H9 (cell line): ENCODE results near the gene GPHN. TPM values are rescaled to one million over a fixed set of nuclear protein-coding genes. Genes with fewer than 3 reads are reported as not detected.

ENCODE experiments used
- DNase-seq: peaks from one replicate; pipeline ENCODE4 v3.0.0-alpha.2; 2017
- H2AFZ ChIP-seq: one replicate; pipeline ENCODE4 v1.6.1; 2013; ENCODE audit warnings: mild to moderate bottlenecking, low read length, control low read depth, moderate library complexity
- H2AK5ac ChIP-seq: 2 replicates; pipeline ENCODE4 v1.6.1; 2013; ENCODE audit warnings: low read length, control low read depth, mixed read lengths; ENCODE audit not compliant: insufficient read length
- H2BK120ac ChIP-seq: one replicate; pipeline ENCODE4 v1.6.1; 2013; ENCODE audit warnings: low read depth, mild to moderate bottlenecking, low read length, control low read depth, inconsistent platforms; ENCODE audit not compliant: poor library complexity, severe bottlenecking
- H2BK12ac ChIP-seq: 2 replicates; pipeline ENCODE4 v1.6.1; 2013; ENCODE audit warnings: low read length, control low read depth, mixed read lengths, low read depth; ENCODE audit not compliant: insufficient read length
- H2BK15ac ChIP-seq: 2 replicates; pipeline ENCODE4 v1.6.1; 2013; ENCODE audit warnings: low read depth, low read length, control low read depth
- H2BK20ac ChIP-seq: one replicate; pipeline ENCODE4 v1.6.1; 2013; ENCODE audit warnings: low read depth, mild to moderate bottlenecking, low read length, control low read depth, inconsistent platforms; ENCODE audit not compliant: poor library complexity, severe bottlenecking
- H2BK5ac ChIP-seq: 2 replicates; pipeline ENCODE4 v1.6.1; 2013; ENCODE audit warnings: low read length, control low read depth, mixed read lengths; ENCODE audit not compliant: insufficient read length
- H3K14ac ChIP-seq: 2 replicates; pipeline ENCODE4 v1.6.1; 2013; ENCODE audit warnings: low read length, control low read depth; ENCODE audit not compliant: insufficient read depth
- H3K18ac ChIP-seq: 2 replicates; pipeline ENCODE4 v1.6.1; 2013; ENCODE audit warnings: low read depth, mild to moderate bottlenecking, mixed read lengths, low read length, control low read depth; ENCODE audit not compliant: insufficient read length
- H3K23ac ChIP-seq: 2 replicates; pipeline ENCODE4 v1.6.1; 2013; ENCODE audit warnings: low read length, control low read depth, mixed read lengths, low read depth; ENCODE audit not compliant: insufficient read length
- H3K23me2 ChIP-seq: 2 replicates; pipeline ENCODE4 v1.6.1; 2013; ENCODE audit warnings: low read depth, mild to moderate bottlenecking, mixed read lengths, low read length, control low read depth; ENCODE audit not compliant: insufficient read length, poor library complexity, severe bottlenecking
- H3K27ac ChIP-seq: 2 replicates; pipeline ENCODE4 v1.5.1; 2013; ENCODE audit warnings: low read length, control low read depth, mixed read lengths, low read depth; ENCODE audit not compliant: insufficient read length
- H3K27me3 ChIP-seq: 2 replicates; pipeline ENCODE4 v1.6.1; 2013; ENCODE audit warnings: low read length, control low read depth, inconsistent platforms; ENCODE audit not compliant: insufficient read depth
- H3K4ac ChIP-seq: 2 replicates; pipeline ENCODE4 v1.6.1; 2013; ENCODE audit warnings: low read depth, mild to moderate bottlenecking, control low read depth, inconsistent platforms, low read length, moderate library complexity
- H3K4me1 ChIP-seq: 2 replicates; pipeline ENCODE4 v1.6.1; 2013; ENCODE audit warnings: low read length, control low read depth, inconsistent platforms; ENCODE audit not compliant: insufficient read depth
- H3K4me2 ChIP-seq: 2 replicates; pipeline ENCODE4 v1.6.1; 2013; ENCODE audit warnings: low read length, control low read depth, mixed read lengths; ENCODE audit not compliant: insufficient read length, insufficient read depth
- H3K56ac ChIP-seq: 2 replicates; pipeline ENCODE4 v1.6.1; 2013; ENCODE audit warnings: low read depth, mild to moderate bottlenecking, mixed read lengths, low read length, control low read depth; ENCODE audit not compliant: insufficient read length
- H3K79me1 ChIP-seq: 2 replicates; pipeline ENCODE4 v1.6.1; 2013; ENCODE audit warnings: low read depth, mild to moderate bottlenecking, moderate library complexity, low read length, control low read depth, inconsistent platforms; ENCODE audit not compliant: insufficient read depth, poor library complexity, severe bottlenecking
- H3K79me2 ChIP-seq: 2 replicates; pipeline ENCODE4 v1.6.1; 2013; ENCODE audit warnings: low read length, control low read depth, inconsistent platforms; ENCODE audit not compliant: insufficient read depth
- H3K9ac ChIP-seq: 2 replicates; pipeline ENCODE4 v1.6.1; 2013; ENCODE audit warnings: low read length, control low read depth, mixed read lengths; ENCODE audit not compliant: insufficient read length; ENCODE audit errors: extremely low read depth
- H3K9me3 ChIP-seq: one replicate; pipeline ENCODE4 v1.6.1; 2013; ENCODE audit warnings: low read depth, low read length, inconsistent platforms; ENCODE audit not compliant: control insufficient read depth
- H3T11ph ChIP-seq: one replicate; pipeline ENCODE4 v1.6.1; 2013; ENCODE audit warnings: mild to moderate bottlenecking, low read length, control low read depth, inconsistent platforms
- H4K20me1 ChIP-seq: one replicate; pipeline ENCODE4 v1.6.1; 2013; ENCODE audit not compliant: control insufficient read depth, insufficient read length, insufficient read depth
- H4K5ac ChIP-seq: 2 replicates; pipeline ENCODE4 v1.6.1; 2013; ENCODE audit warnings: low read depth, mild to moderate bottlenecking, mixed read lengths, low read length, control low read depth; ENCODE audit not compliant: insufficient read length
- H4K8ac ChIP-seq: replicated peaks from 2 replicates; pipeline ENCODE4 v1.6.1; 2013; ENCODE audit warnings: low read length, control low read depth, mixed read lengths, low read depth; ENCODE audit not compliant: insufficient read length
- H4K91ac ChIP-seq: 2 replicates; pipeline ENCODE4 v1.6.1; 2013; ENCODE audit warnings: low read depth, mild to moderate bottlenecking, moderate library complexity, mixed read lengths, low read length, control low read depth; ENCODE audit not compliant: insufficient read length
- H3K27ac Mint-ChIP-seq, 3 experiments: 2 replicates in 2 of 3; 3 replicates in 1 of 3; pipeline ENCODE4 v1.8.0; 2020 to 2021; ENCODE audit warnings: mixed read lengths in 3 of 3, mild to moderate bottlenecking in 1 of 3, moderate library complexity in 1 of 3
- H3K27me3 Mint-ChIP-seq: 2 replicates; pipeline ENCODE4 v1.8.0; 2021; ENCODE audit warnings: low read depth, mild to moderate bottlenecking, moderate library complexity, mixed read lengths
- H3K36me3 Mint-ChIP-seq, 3 experiments: 2 replicates in 2 of 3; 3 replicates in 1 of 3; pipeline ENCODE4 v1.8.0; 2020 to 2021; ENCODE audit warnings: low read depth in 3 of 3, mixed read lengths in 3 of 3; ENCODE audit not compliant: insufficient read depth in 1 of 3
- H3K4me1 Mint-ChIP-seq, 2 experiments: 2 replicates each; pipeline ENCODE4 v1.8.0; 2020; ENCODE audit warnings: mixed read lengths in 2 of 2
- H3K4me3 Mint-ChIP-seq, 2 experiments: 2 replicates in 1 of 2; 3 replicates in 1 of 2; pipeline ENCODE4 v1.8.0; 2020 to 2021; ENCODE audit warnings: mild to moderate bottlenecking in 2 of 2, mixed read lengths in 2 of 2, moderate library complexity in 1 of 2
- H3K9me3 Mint-ChIP-seq, 2 experiments: 2 replicates in 1 of 2; 3 replicates in 1 of 2; pipeline ENCODE4 v1.8.0; 2020; ENCODE audit warnings: mild to moderate bottlenecking in 2 of 2, mixed read lengths in 2 of 2, moderate library complexity in 1 of 2
- CTCF ChIP-seq: fragments of 200-600 bp; sonication (generic); conservative IDR thresholded peaks from 3 replicates; pipeline ENCODE4 v1.8.0; 2021; ENCODE audit warnings: antibody characterized with exemption, mild to moderate bottlenecking
- total RNA-seq: library from RNA; stranded (reverse); gene quantifications from 2 replicates; pipeline ENCODE4 v1.2.1, GENCODE V29; 2021

Gene GPHN
- total RNA-seq, 1 experiment from 2014 or later = 16.1 TPM

GRCh38 chr14:66459603-66460002 is 48.3 kb upstream of the GPHN start:
- Histone ChIP-seq H3K14ac (no peak overlapping the region), H3K4ac (no peak overlapping the region), H4K8ac (no peak overlapping the region), H2BK12ac (no peak overlapping the region), H3K79me1 (no peaks in the 10 kb centered on the region), H3K27ac (no peak overlapping the region), H3T11ph (no peak overlapping the region), H3K4me1 (no peaks in the 10 kb centered on the region), H2BK120ac (no peak overlapping the region), H4K5ac (no peak overlapping the region), H2BK5ac (no peak overlapping the region), H3K23ac (no peak overlapping the region), H4K91ac (no peak overlapping the region), H4K20me1 (no peaks in the 10 kb centered on the region), H3K18ac (no peak overlapping the region), H3K9me3 (no peaks in the 10 kb centered on the region), H3K27me3 (no peaks in the 10 kb centered on the region), H2AFZ (no peak overlapping the region), H3K79me2 (no peaks in the 10 kb centered on the region), H3K4me2 (no peak overlapping the region), H3K56ac (no peak overlapping the region), H2BK20ac (no peak overlapping the region), H2AK5ac (no peak overlapping the region), H3K23me2 (no peaks in the 10 kb centered on the region), H3K9ac (no peak overlapping the region), H2BK15ac (no peak overlapping the region)
- no peaks in the 10 kb centered on the region for H3K4me1 Mint-ChIP-seq
- peaks cover 4 to 12% of the 10 kb centered on the region in 2 experiments; a peak in 4 of 5 replicates for H3K9me3 Mint-ChIP-seq
- H3K27ac Mint-ChIP-seq = no peak overlapping the region
- TF ChIP-seq CTCF = no peak
- no peaks in the 10 kb centered on the region for H3K27me3 Mint-ChIP-seq
- DNase-seq = no peak
- no peaks in the 10 kb centered on the region; a peak in 2 of 7 replicates for H3K36me3 Mint-ChIP-seq
- no peak overlapping the region for H3K4me3 Mint-ChIP-seq
